SK-N-SH (cell line): ENCODE data around the gene ORC5. TPM values are rescaled to one million over a fixed set of nuclear protein-coding genes. Genes with fewer than 3 reads are reported as not detected.

Source experiments
- CTCF ChIA-PET: fragments of 300-600, 350-600 bp; formaldehyde crosslinking; extraction: SDS; loops from one replicate; lab custom pipeline; 2021; lab: Yijun Ruan, JAX
- POLR2A ChIA-PET: fragments of 350-600 bp; sonication (Branson Sonifier 250); formaldehyde crosslinking; extraction: SDS; loops from one replicate; lab custom pipeline; 2020; ENCODE audit warnings: antibody characterized with exemption, inconsistent platforms; lab: Yijun Ruan, JAX
- DNase-seq: peaks from one replicate; pipeline ENCODE4 v3.0.0; 2012
- H2AFZ ChIP-seq: fragments of 200-600 bp; sonication (generic); 2 replicates; pipeline ENCODE4 v1.8.1; 2016; ENCODE audit warnings: antibody characterized with exemption, mild to moderate bottlenecking, low read depth
- H3F3A ChIP-seq: fragments of 200-600 bp; sonication (generic); replicated peaks from 2 replicates; pipeline ENCODE3; 2016; ENCODE audit warnings: antibody characterized with exemption, mild to moderate bottlenecking; ENCODE audit not compliant: insufficient read depth
- H3K27ac ChIP-seq, 2 experiments: fragments of 200-500 bp in 1 of 2; fragments of 200-600 bp in 1 of 2; sonication (Bioruptor generic) in 1 of 2; sonication (generic), shearing (Covaris generic) in 1 of 2; 2 replicates each; pipeline versions ENCODE4 v1.5.1 to v1.6.1; 2014 to 2016; ENCODE audit warnings: low read depth in 2 of 2, inconsistent platforms in 1 of 2, low read length in 1 of 2, mild to moderate bottlenecking in 1 of 2, mixed read lengths in 1 of 2
- H3K27me3 ChIP-seq: fragments of 200-600 bp; sonication (generic), shearing (Covaris generic); 2 replicates; pipeline ENCODE4 v1.6.1; 2016; ENCODE audit warnings: mixed run types; ENCODE audit not compliant: insufficient read depth
- H3K36me3 ChIP-seq, 2 experiments: fragments of 200-500 bp in 1 of 2; fragments of 200-600 bp in 1 of 2; sonication (Bioruptor generic) in 1 of 2; sonication (generic) in 1 of 2; replicated peaks in 1 of 2; 2 replicates each; pipeline versions ENCODE3 to v1.5.1; 2014 to 2016; ENCODE audit warnings: low read length in 1 of 2, mild to moderate bottlenecking in 1 of 2; ENCODE audit not compliant: insufficient read depth in 2 of 2, control insufficient read depth in 1 of 2
- H3K4me1 ChIP-seq, 2 experiments: fragments of 200-500 bp in 1 of 2; fragments of 200-600 bp in 1 of 2; sonication (Bioruptor generic) in 1 of 2; sonication (generic), shearing (Covaris generic) in 1 of 2; 2 replicates each; pipeline versions ENCODE4 v1.5.1 to v1.6.1; 2014 to 2016; ENCODE audit warnings: low read depth in 1 of 2, low read length in 1 of 2, mixed run types in 1 of 2; ENCODE audit not compliant: insufficient read depth in 2 of 2, control insufficient read depth in 1 of 2
- H3K4me2 ChIP-seq: fragments of 200-600 bp; sonication (generic), shearing (Covaris generic); 2 replicates; pipeline ENCODE4 v1.6.1; 2017; ENCODE audit warnings: mixed run types
- H3K4me3 ChIP-seq, 2 experiments: fragments of 200-500 bp in 1 of 2; fragments of 200-600 bp in 1 of 2; sonication (Bioruptor generic) in 1 of 2; sonication (generic), shearing (Covaris generic) in 1 of 2; 2 replicates each; pipeline versions ENCODE4 v1.5.1 to v1.8.1; 2014 to 2016; ENCODE audit warnings: low read depth in 2 of 2, inconsistent platforms in 1 of 2, low read length in 1 of 2, mild to moderate bottlenecking in 1 of 2, mixed read lengths in 1 of 2, moderate library complexity in 1 of 2
- H3K79me2 ChIP-seq: fragments of 200-600 bp; sonication (generic); 2 replicates; pipeline ENCODE4 v1.8.1; 2017; ENCODE audit warnings: mild to moderate bottlenecking; ENCODE audit not compliant: insufficient read depth
- H3K9ac ChIP-seq: fragments of 200-600 bp; sonication (generic); 2 replicates; pipeline ENCODE4 v1.6.1; 2017; ENCODE audit warnings: mixed run types
- H3K9me2 ChIP-seq: fragments of 200-600 bp; sonication (generic); 2 replicates; pipeline ENCODE4 v1.6.1; 2017; ENCODE audit warnings: mixed run types
- H3K9me3 ChIP-seq: fragments of 200-600 bp; sonication (generic); 2 replicates; pipeline ENCODE4 v1.6.1; 2017; ENCODE audit warnings: mixed run types, mild to moderate bottlenecking, moderate library complexity
- H4K20me1 ChIP-seq: fragments of 200-600 bp; sonication (generic); 2 replicates; pipeline ENCODE4 v1.6.1; 2017; ENCODE audit warnings: mild to moderate bottlenecking, mixed run types; ENCODE audit not compliant: insufficient read depth
- EZH2phosphoT487 ChIP-seq: fragments of 200-600 bp; sonication (generic); IDR thresholded peaks from 2 replicates; pipeline ENCODE4 v1.6.1; 2017; ENCODE audit warnings: low read depth, mixed run types, mild to moderate bottlenecking, antibody characterized with exemption, moderate library complexity, borderline replicate concordance
- FOSL2 ChIP-seq: IDR thresholded peaks from 2 replicates; pipeline ENCODE4 v1.4.0; 2012; ENCODE audit warnings: low read depth, mild to moderate bottlenecking, moderate library complexity, borderline replicate concordance
- FOXJ3 ChIP-seq: sonication (generic); formaldehyde crosslinking; IDR thresholded peaks from 2 replicates; pipeline ENCODE4 v1.5.1; 2020; ENCODE audit warnings: mild to moderate bottlenecking, missing genetic modification reagents
- FOXM1 ChIP-seq: IDR thresholded peaks from 2 replicates; pipeline ENCODE4 v1.4.0; 2012; ENCODE audit warnings: low read depth, mild to moderate bottlenecking
- GABPA ChIP-seq: IDR thresholded peaks from 2 replicates; pipeline ENCODE4 v1.4.0; 2012; ENCODE audit warnings: low read depth, mild to moderate bottlenecking
- GATA2 ChIP-seq: sonication (generic); formaldehyde crosslinking; IDR thresholded peaks from 2 replicates; pipeline ENCODE4 v1.5.0; 2020; ENCODE audit warnings: mild to moderate bottlenecking, missing genetic modification reagents
- MEF2A ChIP-seq: IDR thresholded peaks from 2 replicates; pipeline ENCODE4 v1.4.0; 2012; ENCODE audit warnings: low read depth, borderline replicate concordance
- MXI1 ChIP-seq: IDR thresholded peaks from 2 replicates; pipeline ENCODE4 v1.6.1; 2012; ENCODE audit warnings: mild to moderate bottlenecking, low read depth, low read length, improper control_type of control experiment
- NFIC ChIP-seq: IDR thresholded peaks from 2 replicates; pipeline ENCODE4 v1.4.0; 2012; ENCODE audit warnings: borderline replicate concordance
- NRF1 ChIP-seq: IDR thresholded peaks from 2 replicates; pipeline ENCODE4 v1.6.1; 2012; ENCODE audit warnings: low read depth, mild to moderate bottlenecking, low read length
- RAD21 ChIP-seq: IDR thresholded peaks from 2 replicates; pipeline ENCODE4 v1.6.1; 2012; ENCODE audit warnings: mild to moderate bottlenecking, low read length
- RCOR1 ChIP-seq: fragments of 150-350 bp; IDR thresholded peaks from 2 replicates; pipeline ENCODE4 v1.6.1; 2017; ENCODE audit warnings: antibody characterized with exemption, low read length
- RXRA ChIP-seq: IDR thresholded peaks from 2 replicates; pipeline ENCODE4 v1.4.0; 2012; ENCODE audit warnings: low read depth, mild to moderate bottlenecking, borderline replicate concordance
- TCF12 ChIP-seq: IDR thresholded peaks from 2 replicates; pipeline ENCODE4 v1.4.0; 2012
- YY1 ChIP-seq: IDR thresholded peaks from 2 replicates; pipeline ENCODE4 v1.4.0; 2012; ENCODE audit warnings: low read depth, mild to moderate bottlenecking
- WGBS: methylation state at CpG from one replicate; pipeline ENCODE4 v1.1.6; 2017; ENCODE audit warnings: low lambda C conversion rate; 5-methylcytosine and 5-hydroxymethylcytosine counted together
- polyA plus RNA-seq, 3 experiments: library from polyadenylated mRNA; depleted of rRNA; stranded (reverse); fragments of >200 nt; gene quantifications; 2 replicates each; pipeline ENCODE4 v1.2.3, GENCODE V29; 2012
- TF ChIP-seq, protein P1 (sequence below): IDR thresholded peaks from 2 replicates; pipeline ENCODE4 v1.4.0; 2012; ENCODE audit warnings: low read depth, borderline replicate concordance
- TF ChIP-seq, protein P2 (sequence below): fragments of 150-350 bp; IDR thresholded peaks from 2 replicates; pipeline ENCODE4 v1.6.1; 2016; ENCODE audit warnings: mild to moderate bottlenecking, low read depth, low read length
- TF ChIP-seq, protein P3 (sequence below): fragments of 200-600 bp; sonication (generic); IDR thresholded peaks from 2 replicates; pipeline ENCODE4 v1.6.1; 2017; ENCODE audit warnings: antibody characterized with exemption, mild to moderate bottlenecking, moderate library complexity
- TF ChIP-seq, protein P4 (sequence below): IDR thresholded peaks from 2 replicates; pipeline ENCODE4 v1.4.0; 2012; ENCODE audit warnings: low read depth, borderline replicate concordance

ORC5 gene
- polyA plus RNA-seq, 1 of the 3 experiments (the other 2 are of a cell fraction), result 4.7 TPM

DNA sequence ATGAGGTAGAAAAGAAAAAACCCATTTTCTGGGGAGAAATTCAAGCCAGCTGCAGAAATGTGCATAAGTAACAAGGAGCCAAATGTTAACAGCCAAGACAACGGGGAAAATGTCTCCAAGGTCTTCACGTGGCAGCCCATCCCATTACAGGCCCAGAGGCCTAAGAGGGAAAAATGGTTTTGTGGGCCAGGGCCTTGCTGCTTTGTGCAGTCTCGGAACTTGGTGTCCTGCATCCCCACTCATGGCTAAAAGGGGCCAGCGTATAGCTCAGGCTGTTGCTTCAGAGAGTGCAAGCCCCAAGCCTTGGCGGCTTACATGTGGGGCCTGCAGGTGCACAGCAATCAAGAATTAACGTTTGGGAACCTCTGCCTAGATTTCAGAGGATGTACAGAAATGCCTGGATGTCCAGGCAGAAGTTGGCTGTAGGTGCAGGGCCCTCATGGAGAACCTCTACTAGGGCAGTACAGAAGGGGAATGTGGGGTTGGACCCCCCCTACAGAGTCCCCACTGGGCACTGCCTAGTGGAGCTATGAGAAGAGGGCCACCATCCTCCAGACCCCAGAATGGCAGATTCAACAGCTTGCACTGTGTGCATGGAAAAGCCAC is 9.0 kb downstream of the ORC5 start:
- Histone ChIP-seq H3K9ac (no peak overlapping the region), H3K27me3 (no peaks in the 10 kb centered on the region), H3K27ac (no peak overlapping the region), H3F3A (no peaks in the 10 kb centered on the region), H3K4me1 (no peaks in the 10 kb centered on the region), H3K36me3 (peaks cover 87 to 88% of the 10 kb centered on the region in 2 experiments), H3K4me2 (no peak overlapping the region), H3K9me3 (no peaks in the 10 kb centered on the region), H4K20me1 (no peaks in the 10 kb centered on the region), H3K4me3 (no peak overlapping the region), H3K79me2 (peaks cover 21% of the 10 kb centered on the region), H3K9me2 (no peaks in the 10 kb centered on the region), H2AFZ (no peak overlapping the region)
- TF ChIP-seq RXRA, result no peak
- TF ChIP-seq EZH2phosphoT487, result no peak
- no peak for TF ChIP-seq NFIC
- no peak for TF ChIP-seq MXI1
- TF ChIP-seq GABPA, result no peak
- no peak for TF ChIP-seq RCOR1
- TF ChIP-seq FOXM1, result no peak
- no peak for TF ChIP-seq FOXJ3 (CRISPR knock-in tag)
- no peak for TF ChIP-seq MEF2A
- TF ChIP-seq TCF12, result no peak
- TF ChIP-seq NRF1, result no peak
- no peak for TF ChIP-seq RAD21
- TF ChIP-seq, protein P1, sequence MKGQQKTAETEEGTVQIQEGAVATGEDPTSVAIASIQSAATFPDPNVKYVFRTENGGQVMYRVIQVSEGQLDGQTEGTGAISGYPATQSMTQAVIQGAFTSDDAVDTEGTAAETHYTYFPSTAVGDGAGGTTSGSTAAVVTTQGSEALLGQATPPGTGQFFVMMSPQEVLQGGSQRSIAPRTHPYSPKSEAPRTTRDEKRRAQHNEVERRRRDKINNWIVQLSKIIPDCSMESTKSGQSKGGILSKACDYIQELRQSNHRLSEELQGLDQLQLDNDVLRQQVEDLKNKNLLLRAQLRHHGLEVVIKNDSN, result no peak
- TF ChIP-seq, protein P2, sequence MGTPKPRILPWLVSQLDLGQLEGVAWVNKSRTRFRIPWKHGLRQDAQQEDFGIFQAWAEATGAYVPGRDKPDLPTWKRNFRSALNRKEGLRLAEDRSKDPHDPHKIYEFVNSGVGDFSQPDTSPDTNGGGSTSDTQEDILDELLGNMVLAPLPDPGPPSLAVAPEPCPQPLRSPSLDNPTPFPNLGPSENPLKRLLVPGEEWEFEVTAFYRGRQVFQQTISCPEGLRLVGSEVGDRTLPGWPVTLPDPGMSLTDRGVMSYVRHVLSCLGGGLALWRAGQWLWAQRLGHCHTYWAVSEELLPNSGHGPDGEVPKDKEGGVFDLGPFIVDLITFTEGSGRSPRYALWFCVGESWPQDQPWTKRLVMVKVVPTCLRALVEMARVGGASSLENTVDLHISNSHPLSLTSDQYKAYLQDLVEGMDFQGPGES, result no peak
- 96% methylated on average over 6 of the region's 6 CpGs for WGBS
- no peak for DNase-seq
- POLR2A ChIA-PET, result no interaction called here
- CTCF ChIA-PET, result no interaction called here

DNA sequence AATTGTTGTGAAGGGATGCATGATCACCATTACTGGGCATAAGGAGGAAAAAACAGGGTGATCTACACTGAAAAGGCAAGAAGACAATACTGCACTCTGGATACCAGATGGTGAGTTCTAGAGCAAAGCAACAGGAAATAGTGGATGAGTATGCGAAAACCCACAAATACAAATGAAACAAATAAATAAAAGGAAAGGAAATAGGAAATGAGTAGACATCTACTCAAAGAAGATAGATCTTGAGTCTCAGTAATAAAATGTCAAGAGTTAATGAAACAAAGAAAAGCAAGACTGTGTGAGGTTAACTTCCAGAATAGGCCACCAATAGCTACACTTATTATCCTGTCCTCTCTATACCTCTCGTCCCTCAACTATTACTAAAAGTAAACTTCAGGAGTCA is 11.7 kb downstream of the ORC5 start:
- Histone ChIP-seq H3K27me3 (no peaks in the 10 kb centered on the region), H3K27ac (no peak overlapping the region), H2AFZ (no peak overlapping the region), H3K79me2 (peaks cover 9% of the 10 kb centered on the region), H3K9me2 (no peaks in the 10 kb centered on the region), H3K4me3 (no peak overlapping the region), H3K4me1 (no peaks in the 10 kb centered on the region), H4K20me1 (no peaks in the 10 kb centered on the region), H3K36me3 (peaks cover 80 to 92% of the 10 kb centered on the region in 2 experiments), H3K9ac (no peak overlapping the region), H3F3A (no peaks in the 10 kb centered on the region), H3K9me3 (no peaks in the 10 kb centered on the region), H3K4me2 (no peak overlapping the region)
- ChIA-PET CTCF (no interaction called here), POLR2A (no interaction called here)
- no peak for TF ChIP-seq FOSL2
- TF ChIP-seq FOXJ3 (CRISPR knock-in tag), result no peak
- TF ChIP-seq RXRA, result no peak
- TF ChIP-seq, protein P3, sequence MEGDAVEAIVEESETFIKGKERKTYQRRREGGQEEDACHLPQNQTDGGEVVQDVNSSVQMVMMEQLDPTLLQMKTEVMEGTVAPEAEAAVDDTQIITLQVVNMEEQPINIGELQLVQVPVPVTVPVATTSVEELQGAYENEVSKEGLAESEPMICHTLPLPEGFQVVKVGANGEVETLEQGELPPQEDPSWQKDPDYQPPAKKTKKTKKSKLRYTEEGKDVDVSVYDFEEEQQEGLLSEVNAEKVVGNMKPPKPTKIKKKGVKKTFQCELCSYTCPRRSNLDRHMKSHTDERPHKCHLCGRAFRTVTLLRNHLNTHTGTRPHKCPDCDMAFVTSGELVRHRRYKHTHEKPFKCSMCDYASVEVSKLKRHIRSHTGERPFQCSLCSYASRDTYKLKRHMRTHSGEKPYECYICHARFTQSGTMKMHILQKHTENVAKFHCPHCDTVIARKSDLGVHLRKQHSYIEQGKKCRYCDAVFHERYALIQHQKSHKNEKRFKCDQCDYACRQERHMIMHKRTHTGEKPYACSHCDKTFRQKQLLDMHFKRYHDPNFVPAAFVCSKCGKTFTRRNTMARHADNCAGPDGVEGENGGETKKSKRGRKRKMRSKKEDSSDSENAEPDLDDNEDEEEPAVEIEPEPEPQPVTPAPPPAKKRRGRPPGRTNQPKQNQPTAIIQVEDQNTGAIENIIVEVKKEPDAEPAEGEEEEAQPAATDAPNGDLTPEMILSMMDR, result no peak
- TF ChIP-seq, protein P4, sequence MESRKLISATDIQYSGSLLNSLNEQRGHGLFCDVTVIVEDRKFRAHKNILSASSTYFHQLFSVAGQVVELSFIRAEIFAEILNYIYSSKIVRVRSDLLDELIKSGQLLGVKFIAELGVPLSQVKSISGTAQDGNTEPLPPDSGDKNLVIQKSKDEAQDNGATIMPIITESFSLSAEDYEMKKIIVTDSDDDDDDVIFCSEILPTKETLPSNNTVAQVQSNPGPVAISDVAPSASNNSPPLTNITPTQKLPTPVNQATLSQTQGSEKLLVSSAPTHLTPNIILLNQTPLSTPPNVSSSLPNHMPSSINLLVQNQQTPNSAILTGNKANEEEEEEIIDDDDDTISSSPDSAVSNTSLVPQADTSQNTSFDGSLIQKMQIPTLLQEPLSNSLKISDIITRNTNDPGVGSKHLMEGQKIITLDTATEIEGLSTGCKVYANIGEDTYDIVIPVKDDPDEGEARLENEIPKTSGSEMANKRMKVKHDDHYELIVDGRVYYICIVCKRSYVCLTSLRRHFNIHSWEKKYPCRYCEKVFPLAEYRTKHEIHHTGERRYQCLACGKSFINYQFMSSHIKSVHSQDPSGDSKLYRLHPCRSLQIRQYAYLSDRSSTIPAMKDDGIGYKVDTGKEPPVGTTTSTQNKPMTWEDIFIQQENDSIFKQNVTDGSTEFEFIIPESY, result no peak
- TF ChIP-seq TCF12, result no peak
- TF ChIP-seq YY1, result no peak
- no peak for TF ChIP-seq RCOR1
- no peak for TF ChIP-seq GATA2 (CRISPR knock-in tag)
- no peak for DNase-seq
- WGBS, result 96% methylated on average over 2 of the region's 2 CpGs
